ENCODE measurements around the gene MMP25.

Gene MMP25

GRCh38 chr16:3027983-3028715 is 18.2 kb upstream of the MMP25 start:
- H3K36me3 ChIP-seq (ENCODE audit: insufficient read depth, low read length): peaks cover 19% of the 10 kb centered on the region
- H3K4me3 ChIP-seq (ENCODE audit: low read length): no peak overlapping the region
- peaks cover 7% of the 10 kb centered on the region for H3K27me3 ChIP-seq (ENCODE audit: insufficient read depth, low read length)
- H3K9me3 ChIP-seq (ENCODE audit: low read length): no peaks in the 10 kb centered on the region
- no peak overlapping the region for H2AFZ ChIP-seq (ENCODE audit: low read depth, low read length)
- H3K4me1 ChIP-seq (ENCODE audit: insufficient read depth, low read length): peaks cover 5% of the 10 kb centered on the region

GRCh38 chr16:3028716-3029319 is 17.5 kb upstream of the MMP25 start:
- H3K4me3 ChIP-seq (ENCODE audit: low read length): no peak overlapping the region
- H3K36me3 ChIP-seq (ENCODE audit: insufficient read depth, low read length): peaks cover 19% of the 10 kb centered on the region
- no peaks in the 10 kb centered on the region for H3K4me1 ChIP-seq (ENCODE audit: insufficient read depth, low read length)
- H2AFZ ChIP-seq (ENCODE audit: low read depth, low read length): no peak overlapping the region
- H3K9me3 ChIP-seq (ENCODE audit: low read length): no peaks in the 10 kb centered on the region
- H3K27me3 ChIP-seq (ENCODE audit: insufficient read depth, low read length): peaks cover 14% of the 10 kb centered on the region

GRCh38 chr16:3029491-3030221 is 16.7 kb upstream of the MMP25 start:
- no peaks in the 10 kb centered on the region for H3K4me1 ChIP-seq (ENCODE audit: insufficient read depth, low read length)
- peaks cover 19% of the 10 kb centered on the region for H3K36me3 ChIP-seq (ENCODE audit: insufficient read depth, low read length)
- H2AFZ ChIP-seq (ENCODE audit: low read depth, low read length): no peak overlapping the region
- no peaks in the 10 kb centered on the region for H3K9me3 ChIP-seq (ENCODE audit: low read length)
- H3K4me3 ChIP-seq (ENCODE audit: low read length): no peak overlapping the region
- H3K27me3 ChIP-seq (ENCODE audit: insufficient read depth, low read length): peaks cover 18% of the 10 kb centered on the region

GRCh38 chr16:3030222-3031212 is 15.8 kb upstream of the MMP25 start:
- H3K9me3 ChIP-seq (ENCODE audit: low read length): no peaks in the 10 kb centered on the region
- no peaks in the 10 kb centered on the region for H3K4me1 ChIP-seq (ENCODE audit: insufficient read depth, low read length)
- no peak overlapping the region for H2AFZ ChIP-seq (ENCODE audit: low read depth, low read length)
- no peak overlapping the region for H3K4me3 ChIP-seq (ENCODE audit: low read length)
- peaks cover 17% of the 10 kb centered on the region for H3K36me3 ChIP-seq (ENCODE audit: insufficient read depth, low read length)
- peaks cover 24% of the 10 kb centered on the region for H3K27me3 ChIP-seq (ENCODE audit: insufficient read depth, low read length)

- Histone ChIP-seq H3K27me3 (ENCODE audit: insufficient read depth, low read length) (peaks cover 43% of the 10 kb centered on the region), H3K36me3 (ENCODE audit: insufficient read depth, low read length) (no peaks in the 10 kb centered on the region), H3K4me3 (ENCODE audit: low read length) (no peak overlapping the region), H3K4me1 (ENCODE audit: insufficient read depth, low read length) (no peaks in the 10 kb centered on the region), H2AFZ (ENCODE audit: low read depth, low read length) (no peak overlapping the region), H3K9me3 (ENCODE audit: low read length) (no peaks in the 10 kb centered on the region)
Observed at GRCh38 chr16:3032624-3033023, 13.7 kb upstream of the MMP25 start.

- H3K4me1 ChIP-seq (ENCODE audit: insufficient read depth, low read length): no peaks in the 10 kb centered on the region
- H3K27me3 ChIP-seq (ENCODE audit: insufficient read depth, low read length): peaks cover 56% of the 10 kb centered on the region
- no peaks in the 10 kb centered on the region for H3K9me3 ChIP-seq (ENCODE audit: low read length)
- no peaks in the 10 kb centered on the region for H3K36me3 ChIP-seq (ENCODE audit: insufficient read depth, low read length)
- H2AFZ ChIP-seq (ENCODE audit: low read depth, low read length): no peak overlapping the region
- H3K4me3 ChIP-seq (ENCODE audit: low read length): no peak overlapping the region
Observed at GRCh38 chr16:3035289-3035971, 10.9 kb upstream of the MMP25 start.

- Histone ChIP-seq H3K27me3 (ENCODE audit: insufficient read depth, low read length) (peaks cover 56% of the 10 kb centered on the region), H3K4me3 (ENCODE audit: low read length) (no peak overlapping the region), H3K36me3 (ENCODE audit: insufficient read depth, low read length) (no peaks in the 10 kb centered on the region), H2AFZ (ENCODE audit: low read depth, low read length) (no peak overlapping the region), H3K9me3 (ENCODE audit: low read length) (no peaks in the 10 kb centered on the region), H3K4me1 (ENCODE audit: insufficient read depth, low read length) (no peaks in the 10 kb centered on the region)
Observed at GRCh38 chr16:3035972-3036725, 10.2 kb upstream of the MMP25 start.

- no peaks in the 10 kb centered on the region for H3K4me1 ChIP-seq (ENCODE audit: insufficient read depth, low read length)
- H3K9me3 ChIP-seq (ENCODE audit: low read length): no peaks in the 10 kb centered on the region
- H3K27me3 ChIP-seq (ENCODE audit: insufficient read depth, low read length): peaks cover 56% of the 10 kb centered on the region
- no peaks in the 10 kb centered on the region for H3K36me3 ChIP-seq (ENCODE audit: insufficient read depth, low read length)
- H2AFZ ChIP-seq (ENCODE audit: low read depth, low read length): no peak within 1 kb of the TSS
- H3K4me3 ChIP-seq (ENCODE audit: low read length): no peak within 1 kb of the TSS
Observed at GRCh38 chr16:3036726-3037315, 9.5 kb upstream of the MMP25 start, which contains the start of gene BICDL2. BICDL2 (minus strand) TSS chr16:3036944; CDS start chr16:3035496, 1,448 bp downstream.

- Histone ChIP-seq H2AFZ (ENCODE audit: low read depth, low read length) (no peak overlapping the region), H3K36me3 (ENCODE audit: insufficient read depth, low read length) (no peaks in the 10 kb centered on the region), H3K4me3 (ENCODE audit: low read length) (no peak overlapping the region), H3K27me3 (ENCODE audit: insufficient read depth, low read length) (peaks cover 48% of the 10 kb centered on the region), H3K9me3 (ENCODE audit: low read length) (no peaks in the 10 kb centered on the region), H3K4me1 (ENCODE audit: insufficient read depth, low read length) (no peaks in the 10 kb centered on the region)
Observed at GRCh38 chr16:3038256-3038655, 8.1 kb upstream of the MMP25 start.

- Histone ChIP-seq H3K4me1 (ENCODE audit: insufficient read depth, low read length) (no peaks in the 10 kb centered on the region), H3K27me3 (ENCODE audit: insufficient read depth, low read length) (peaks cover 42% of the 10 kb centered on the region)
Observed at GRCh38 chr16:3038896-3039295, 7.5 kb upstream of the MMP25 start.

GRCh38 chr16:3042376-3042775 is 4.0 kb upstream of the MMP25 start:
- H3K4me1 ChIP-seq (ENCODE audit: insufficient read depth, low read length): peaks cover 10% of the 10 kb centered on the region
- H2AFZ ChIP-seq (ENCODE audit: low read depth, low read length): no peak overlapping the region
- H3K4me3 ChIP-seq (ENCODE audit: low read length): no peak overlapping the region
- no peaks in the 10 kb centered on the region for H3K9me3 ChIP-seq (ENCODE audit: low read length)
- H3K27me3 ChIP-seq (ENCODE audit: insufficient read depth, low read length): peaks cover 42% of the 10 kb centered on the region
- H3K36me3 ChIP-seq (ENCODE audit: insufficient read depth, low read length): no peaks in the 10 kb centered on the region

More at GRCh38 chr16:3038896-3039295, 7.5 kb upstream of the MMP25 start:
- Histone ChIP-seq H3K36me3 (ENCODE audit: insufficient read depth, low read length) (no peaks in the 10 kb centered on the region), H3K9me3 (ENCODE audit: low read length) (no peaks in the 10 kb centered on the region), H3K4me3 (ENCODE audit: low read length) (no peak overlapping the region), H2AFZ (ENCODE audit: low read depth, low read length) (no peak overlapping the region)
